HEK293 (cell line): ENCODE results near the gene MUCL3.

Source experiments
- CTCF ChIA-PET: fragments of 350-600 bp; formaldehyde crosslinking; extraction: SDS; loops from one replicate; lab custom pipeline; 2021; ENCODE audit warnings: antibody characterized with exemption; lab: Yijun Ruan, JAX
- POLR2A ChIA-PET: fragments of 300-600 bp; formaldehyde crosslinking; extraction: SDS; loops from one replicate; lab custom pipeline; 2020; ENCODE audit warnings: antibody characterized with exemption, inconsistent platforms; lab: Yijun Ruan, JAX
- H3K27ac ChIP-seq: fragments of 200-500 bp; sonication (Bioruptor generic); 2 replicates; pipeline ENCODE4 v1.5.1; 2014; ENCODE audit warnings: low read depth, low read length, control low read depth, inconsistent platforms; ENCODE audit errors: extremely low read depth
- H3K36me3 ChIP-seq, 2 experiments: fragments of 200-500 bp in 1 of 2; sonication (Bioruptor generic) in 1 of 2; 1 replicate in 1 of 2; 2 replicates in 1 of 2; pipeline ENCODE4 v1.5.1; 2014 to 2017; ENCODE audit warnings: inconsistent platforms in 2 of 2, low read length in 2 of 2; ENCODE audit not compliant: control insufficient read depth in 2 of 2, insufficient read depth in 1 of 2
- H3K4me1 ChIP-seq: fragments of 200-500 bp; sonication (Bioruptor generic); 2 replicates; pipeline ENCODE4 v1.5.1; 2014; ENCODE audit warnings: mild to moderate bottlenecking, low read length, inconsistent platforms; ENCODE audit not compliant: control insufficient read depth, insufficient read depth
- H3K4me3 ChIP-seq: 2 replicates; pipeline ENCODE4 v1.5.1; 2011; ENCODE audit warnings: low read depth, mild to moderate bottlenecking, control low read depth, low read length, moderate library complexity
- H3K9me3 ChIP-seq: fragments of 200-500 bp; sonication (Bioruptor generic); 2 replicates; pipeline ENCODE4 v1.5.1; 2014; ENCODE audit warnings: low read depth, low read length, inconsistent platforms; ENCODE audit not compliant: control insufficient read depth, insufficient read depth
- CTCF ChIP-seq: fragments of 450-650 bp; formaldehyde crosslinking; IDR thresholded peaks from 2 replicates; pipeline ENCODE4 v1.5.1; 2016; ENCODE audit warnings: missing biosample characterization, missing genetic modification characterization
- PATZ1 ChIP-seq: fragments of 450-650 bp; formaldehyde crosslinking; IDR thresholded peaks from 2 replicates; pipeline ENCODE4 v1.5.1; 2016; ENCODE audit warnings: missing biosample characterization, missing genetic modification characterization
- PBX3 ChIP-seq: sonication (generic); formaldehyde crosslinking; IDR thresholded peaks from 2 replicates; pipeline ENCODE4 v1.8.1; 2022; ENCODE audit warnings: mild to moderate bottlenecking, moderate library complexity, missing genetic modification reagents
- ZBTB17 ChIP-seq: fragments of 450-650 bp; formaldehyde crosslinking; IDR thresholded peaks from 2 replicates; pipeline ENCODE4 v1.5.1; 2016; ENCODE audit warnings: missing biosample characterization, missing genetic modification characterization
- ZBTB20 ChIP-seq: fragments of 450-650 bp; formaldehyde crosslinking; IDR thresholded peaks from 2 replicates; pipeline ENCODE4 v1.5.1; 2016; ENCODE audit warnings: missing biosample characterization, missing genetic modification characterization
- ZBTB48 ChIP-seq: fragments of 450-650 bp; formaldehyde crosslinking; IDR thresholded peaks from 2 replicates; pipeline ENCODE4 v1.5.1; 2016; ENCODE audit warnings: missing biosample characterization, missing genetic modification characterization
- ZEB2 ChIP-seq: fragments of 450-650 bp; formaldehyde crosslinking; IDR thresholded peaks from 2 replicates; pipeline ENCODE4 v1.5.1; 2016; ENCODE audit warnings: missing biosample characterization, missing genetic modification characterization
- ZIC2 ChIP-seq: fragments of 450-650 bp; formaldehyde crosslinking; IDR thresholded peaks from 2 replicates; pipeline ENCODE4 v1.5.1; 2016; ENCODE audit warnings: missing biosample characterization, missing genetic modification characterization
- ZNF366 ChIP-seq: fragments of 450-650 bp; formaldehyde crosslinking; conservative IDR thresholded peaks from 2 replicates; pipeline ENCODE4 v1.5.1; 2016; ENCODE audit warnings: missing biosample characterization, missing genetic modification characterization
- ZNF501 ChIP-seq: fragments of 450-650 bp; formaldehyde crosslinking; IDR thresholded peaks from 2 replicates; pipeline ENCODE4 v1.5.1; 2016; ENCODE audit warnings: missing biosample characterization, missing genetic modification characterization
- ZNF621 ChIP-seq: fragments of 450-650 bp; formaldehyde crosslinking; IDR thresholded peaks from 2 replicates; pipeline ENCODE4 v1.5.1; 2017; ENCODE audit warnings: missing biosample characterization, missing genetic modification characterization
- ZNF629 ChIP-seq: fragments of 450-650 bp; formaldehyde crosslinking; IDR thresholded peaks from 2 replicates; pipeline ENCODE4 v1.5.1; 2017; ENCODE audit warnings: missing biosample characterization, missing genetic modification characterization
- ZNF677 ChIP-seq: fragments of 450-650 bp; IDR thresholded peaks from 2 replicates; pipeline ENCODE4 v1.5.0; 2018; ENCODE audit warnings: missing biosample characterization, mild to moderate bottlenecking, missing genetic modification characterization, moderate library complexity
- ZNF692 ChIP-seq: fragments of 450-650 bp; formaldehyde crosslinking; IDR thresholded peaks from 2 replicates; pipeline ENCODE4 v1.5.1; 2016; ENCODE audit warnings: missing biosample characterization, missing genetic modification characterization
- ZNF76 ChIP-seq: fragments of 450-650 bp; formaldehyde crosslinking; IDR thresholded peaks from 2 replicates; pipeline ENCODE4; 2016; ENCODE audit warnings: low read depth, missing biosample characterization, missing genetic modification characterization, borderline replicate concordance
- ZSCAN5A ChIP-seq: fragments of 450-650 bp; formaldehyde crosslinking; IDR thresholded peaks from 2 replicates; pipeline ENCODE4 v1.5.1; 2016; ENCODE audit warnings: missing biosample characterization, missing genetic modification characterization
- ZXDB ChIP-seq: fragments of 450-650 bp; formaldehyde crosslinking; IDR thresholded peaks from 2 replicates; pipeline ENCODE4 v1.5.1; 2016; ENCODE audit warnings: missing biosample characterization, missing genetic modification characterization
- TF ChIP-seq, protein P1 (sequence below): fragments of 450-650 bp; formaldehyde crosslinking; IDR thresholded peaks from 2 replicates; pipeline ENCODE4 v1.5.1; 2017; ENCODE audit warnings: missing biosample characterization, missing genetic modification characterization
- TF ChIP-seq, protein P2 (sequence below): fragments of 450-650 bp; formaldehyde crosslinking; optimal IDR thresholded peaks from 2 replicates; pipeline ENCODE3; 2016; ENCODE audit warnings: missing biosample characterization, mild to moderate bottlenecking, missing genetic modification characterization
- TF ChIP-seq, protein P3 (sequence below): fragments of 450-650 bp; formaldehyde crosslinking; IDR thresholded peaks from 2 replicates; pipeline ENCODE4 v1.5.1; 2016; ENCODE audit warnings: missing biosample characterization, missing genetic modification characterization
- TF ChIP-seq, protein P4 (sequence below): fragments of 450-650 bp; formaldehyde crosslinking; IDR thresholded peaks from 2 replicates; pipeline ENCODE4 v1.5.1; 2016; ENCODE audit warnings: missing biosample characterization, missing genetic modification characterization, borderline replicate concordance

The MUCL3 gene

DNA sequence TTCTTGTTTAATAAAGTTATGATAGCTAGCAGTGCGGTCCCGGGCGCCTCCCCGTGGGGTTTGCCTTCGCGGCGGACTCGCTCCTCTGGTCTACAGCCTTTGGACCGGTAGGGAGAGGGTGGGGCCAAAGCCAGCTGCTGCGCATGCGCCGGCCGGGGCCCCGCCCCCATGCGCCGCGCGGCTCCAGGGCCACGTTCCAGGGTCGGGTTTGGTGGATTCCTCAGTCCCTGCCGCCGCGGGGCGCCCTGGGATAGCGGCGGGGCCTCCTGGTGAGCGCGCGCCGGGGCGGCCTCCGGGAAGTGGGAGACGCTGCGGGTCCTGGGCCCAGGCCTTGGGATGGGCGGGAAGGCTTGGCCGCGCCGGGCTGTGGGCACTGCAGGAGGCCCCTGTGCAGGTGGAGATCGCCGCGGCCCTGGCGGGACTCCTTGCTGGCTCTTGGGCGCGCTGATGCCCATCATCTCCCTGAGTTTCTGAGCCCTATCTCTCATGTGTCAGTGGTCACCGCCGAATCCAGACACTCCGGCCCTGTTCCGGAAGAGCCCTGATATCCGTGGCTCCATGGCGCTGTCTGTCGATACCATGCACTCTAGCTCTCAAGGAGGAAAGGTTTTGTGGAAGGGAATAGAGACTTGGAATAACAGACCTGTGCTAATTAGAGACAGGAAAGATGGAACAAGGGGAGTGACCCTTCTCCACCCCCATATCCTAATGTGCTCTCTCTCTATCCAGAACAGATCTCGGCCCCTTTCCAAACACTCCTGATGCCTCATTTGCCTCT lies 26.5 kb upstream of the MUCL3 start, which contains the start of gene VARS2:
TSS of gene VARS2 (plus strand) at position 163 of the 778 bp plus-strand sequence. CDS start at position 762, 599 bp downstream.
- Histone ChIP-seq H3K9me3 (no peaks in the 10 kb centered on the region), H3K4me3 (peak within 1 kb of the TSS; percentile 45), H3K4me1 (peaks cover 6% of the 10 kb centered on the region), H3K36me3 (peaks cover 30 to 82% of the 10 kb centered on the region in 2 experiments), H3K27ac (peak within 1 kb of the TSS; percentile 85)
- CTCF ChIA-PET = interaction anchor here (0.6 to 9.9 kb wide), 36 partner anchors 8 to 453 kb away, joined by 3 to 206 read pairs (median 5); partner anchors contain the start of gene MUCL3
- POLR2A ChIA-PET = interaction anchor here (0.7 to 2.9 kb wide), 17 partner anchors 9 to 343 kb away, joined by 3 to 24 read pairs (median 3); partner anchors contain the start of genes ABCF1, DDR1, FLOT1 and IER3
- peak; percentile 70; the same call in 1 of the 2 replicates for TF ChIP-seq ZSCAN5A (tag by site-specific recombination)
- TF ChIP-seq, protein P1, sequence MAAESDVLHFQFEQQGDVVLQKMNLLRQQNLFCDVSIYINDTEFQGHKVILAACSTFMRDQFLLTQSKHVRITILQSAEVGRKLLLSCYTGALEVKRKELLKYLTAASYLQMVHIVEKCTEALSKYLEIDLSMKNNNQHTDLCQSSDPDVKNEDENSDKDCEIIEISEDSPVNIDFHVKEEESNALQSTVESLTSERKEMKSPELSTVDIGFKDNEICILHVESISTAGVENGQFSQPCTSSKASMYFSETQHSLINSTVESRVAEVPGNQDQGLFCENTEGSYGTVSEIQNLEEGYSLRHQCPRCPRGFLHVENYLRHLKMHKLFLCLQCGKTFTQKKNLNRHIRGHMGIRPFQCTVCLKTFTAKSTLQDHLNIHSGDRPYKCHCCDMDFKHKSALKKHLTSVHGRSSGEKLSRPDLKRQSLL (tag by site-specific recombination) = peak; percentile 64
- TF ChIP-seq, protein P2, sequence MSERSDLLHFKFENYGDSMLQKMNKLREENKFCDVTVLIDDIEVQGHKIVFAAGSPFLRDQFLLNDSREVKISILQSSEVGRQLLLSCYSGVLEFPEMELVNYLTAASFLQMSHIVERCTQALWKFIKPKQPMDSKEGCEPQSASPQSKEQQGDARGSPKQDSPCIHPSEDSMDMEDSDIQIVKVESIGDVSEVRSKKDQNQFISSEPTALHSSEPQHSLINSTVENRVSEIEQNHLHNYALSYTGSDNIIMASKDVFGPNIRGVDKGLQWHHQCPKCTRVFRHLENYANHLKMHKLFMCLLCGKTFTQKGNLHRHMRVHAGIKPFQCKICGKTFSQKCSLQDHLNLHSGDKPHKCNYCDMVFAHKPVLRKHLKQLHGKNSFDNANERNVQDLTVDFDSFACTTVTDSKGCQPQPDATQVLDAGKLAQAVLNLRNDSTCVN = peak; percentile 88
- peak; percentile 70 for TF ChIP-seq CTCF (tag by site-specific recombination)
- TF ChIP-seq ZNF621 = no peak
- TF ChIP-seq, protein P3, sequence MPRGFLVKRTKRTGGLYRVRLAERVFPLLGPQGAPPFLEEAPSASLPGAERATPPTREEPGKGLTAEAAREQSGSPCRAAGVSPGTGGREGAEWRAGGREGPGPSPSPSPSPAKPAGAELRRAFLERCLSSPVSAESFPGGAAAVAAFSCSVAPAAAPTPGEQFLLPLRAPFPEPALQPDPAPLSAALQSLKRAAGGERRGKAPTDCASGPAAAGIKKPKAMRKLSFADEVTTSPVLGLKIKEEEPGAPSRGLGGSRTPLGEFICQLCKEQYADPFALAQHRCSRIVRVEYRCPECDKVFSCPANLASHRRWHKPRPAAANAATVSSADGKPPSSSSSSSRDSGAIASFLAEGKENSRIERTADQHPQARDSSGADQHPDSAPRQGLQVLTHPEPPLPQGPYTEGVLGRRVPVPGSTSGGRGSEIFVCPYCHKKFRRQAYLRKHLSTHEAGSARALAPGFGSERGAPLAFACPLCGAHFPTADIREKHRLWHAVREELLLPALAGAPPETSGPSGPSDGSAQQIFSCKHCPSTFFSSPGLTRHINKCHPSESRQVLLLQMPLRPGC (tag by site-specific recombination) = peak; percentile 53; the same call in 1 of the 2 replicates
- TF ChIP-seq ZNF692 (tag by site-specific recombination) = peak; percentile 80
- peak; percentile 51 for TF ChIP-seq PATZ1 (tag by site-specific recombination)
- TF ChIP-seq ZNF677 (tag by site-specific recombination) = 0 out of 2 replicates have a peak, but pooled peaks have one; percentile 14
- TF ChIP-seq ZBTB48 (tag by site-specific recombination) = peak; percentile 87
- TF ChIP-seq ZNF629 (tag by site-specific recombination) = peak; percentile 45; the same call in 1 of the 2 replicates
- peak; percentile 66 for TF ChIP-seq ZBTB20
- TF ChIP-seq ZNF501 (tag by site-specific recombination) = peak; percentile 92
- TF ChIP-seq, protein P4, sequence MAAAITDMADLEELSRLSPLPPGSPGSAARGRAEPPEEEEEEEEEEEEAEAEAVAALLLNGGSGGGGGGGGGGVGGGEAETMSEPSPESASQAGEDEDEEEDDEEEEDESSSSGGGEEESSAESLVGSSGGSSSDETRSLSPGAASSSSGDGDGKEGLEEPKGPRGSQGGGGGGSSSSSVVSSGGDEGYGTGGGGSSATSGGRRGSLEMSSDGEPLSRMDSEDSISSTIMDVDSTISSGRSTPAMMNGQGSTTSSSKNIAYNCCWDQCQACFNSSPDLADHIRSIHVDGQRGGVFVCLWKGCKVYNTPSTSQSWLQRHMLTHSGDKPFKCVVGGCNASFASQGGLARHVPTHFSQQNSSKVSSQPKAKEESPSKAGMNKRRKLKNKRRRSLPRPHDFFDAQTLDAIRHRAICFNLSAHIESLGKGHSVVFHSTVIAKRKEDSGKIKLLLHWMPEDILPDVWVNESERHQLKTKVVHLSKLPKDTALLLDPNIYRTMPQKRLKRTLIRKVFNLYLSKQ = no peak
- peak; percentile 82 for TF ChIP-seq ZEB2 (tag by site-specific recombination)
- peak; percentile 8; the same call in 1 of the 2 replicates for TF ChIP-seq ZBTB17 (tag by site-specific recombination)
- TF ChIP-seq ZIC2 = peak; percentile 94
- peak; percentile 88 for TF ChIP-seq ZXDB (tag by site-specific recombination)
- peak; percentile 91 for TF ChIP-seq ZNF76 (tag by site-specific recombination)
- TF ChIP-seq ZNF366 = no peak
- TF ChIP-seq PBX3 (CRISPR knock-in tag) = peak; percentile 83
